ENCODE measurements around the gene C11orf71. TPM values are rescaled to one million over a fixed set of nuclear protein-coding genes. Genes with fewer than 3 reads are reported as not detected.

C11orf71 gene
- total RNA-seq, 1 donor from 2014 or later = 8.8 TPM

GRCh38 chr11:114398303-114398920 lies 1.9 kb downstream of the C11orf71 start:
- no peaks in the 10 kb centered on the region for H3K9me3 Mint-ChIP-seq
- H3K36me3 Mint-ChIP-seq = peaks cover 5% of the 10 kb centered on the region

GRCh38 chr11:114397349-114397982 lies 2.8 kb downstream of the C11orf71 start:
- no peak for TF ChIP-seq CTCF (IDR thresholded peaks at IDR 0.05; ENCODE audit: unreplicated experiment)
- no peak for DNase-seq (ENCODE audit: low spot score in 2 of 2, unreplicated experiment in 2 of 2)
- Mint-ChIP-seq H3K27ac (peak overlapping the region; percentile 17), H3K36me3 (peaks cover 3% of the 10 kb centered on the region), H3K4me3 (no peak overlapping the region), H3K9me3 (no peaks in the 10 kb centered on the region), H3K4me1 (peaks cover 33% of the 10 kb centered on the region), H3K27me3 (ENCODE audit: low read depth) (no peaks in the 10 kb centered on the region)

More at GRCh38 chr11:114398303-114398920, 1.9 kb downstream of the C11orf71 start:
- H3K4me3 Mint-ChIP-seq = peak overlapping the region; percentile 99
- H3K27me3 Mint-ChIP-seq (ENCODE audit: low read depth) = no peaks in the 10 kb centered on the region
- TF ChIP-seq CTCF (IDR thresholded peaks at IDR 0.05; ENCODE audit: unreplicated experiment) = no peak
- H3K4me1 Mint-ChIP-seq = peaks cover 36% of the 10 kb centered on the region
- H3K27ac Mint-ChIP-seq = peak overlapping the region; percentile 100
- no peak for DNase-seq (ENCODE audit: low spot score in 2 of 2, unreplicated experiment in 2 of 2)

- no peaks in the 10 kb centered on the region for H3K27me3 Mint-ChIP-seq (ENCODE audit: low read depth)
- H3K36me3 Mint-ChIP-seq = peaks cover under 1% of the 10 kb centered on the region
- peaks cover 30% of the 10 kb centered on the region for H3K4me1 Mint-ChIP-seq
- no peak overlapping the region for H3K27ac Mint-ChIP-seq
- no peak overlapping the region for H3K4me3 Mint-ChIP-seq
- no peak for TF ChIP-seq CTCF (IDR thresholded peaks at IDR 0.05; ENCODE audit: unreplicated experiment)
- DNase-seq (ENCODE audit: low spot score in 2 of 2, unreplicated experiment in 2 of 2) = no peak
- no peaks in the 10 kb centered on the region for H3K9me3 Mint-ChIP-seq
These were observed 3.4 kb downstream of the C11orf71 start for GRCh38 chr11:114396916-114397315.

GRCh38 chr11:114395736-114396135 lies 4.6 kb downstream of the C11orf71 start:
- TF ChIP-seq CTCF (IDR thresholded peaks at IDR 0.05; ENCODE audit: unreplicated experiment) = no peak
- Mint-ChIP-seq H3K27ac (no peak overlapping the region), H3K36me3 (no peaks in the 10 kb centered on the region), H3K4me1 (peaks cover 26% of the 10 kb centered on the region), H3K27me3 (ENCODE audit: low read depth) (no peaks in the 10 kb centered on the region), H3K9me3 (no peaks in the 10 kb centered on the region), H3K4me3 (no peak overlapping the region)
- DNase-seq (ENCODE audit: low spot score in 2 of 2, unreplicated experiment in 2 of 2) = no peak

GRCh38 chr11:114392735-114393667 lies 7.3 kb downstream of the C11orf71 start:
- Mint-ChIP-seq H3K9me3 (no peaks in the 10 kb centered on the region), H3K36me3 (no peaks in the 10 kb centered on the region), H3K27me3 (ENCODE audit: low read depth) (no peaks in the 10 kb centered on the region), H3K27ac (no peak overlapping the region), H3K4me1 (peaks cover 9% of the 10 kb centered on the region), H3K4me3 (no peak overlapping the region)
- no peak for DNase-seq (ENCODE audit: low spot score in 2 of 2, unreplicated experiment in 2 of 2)
- TF ChIP-seq CTCF (IDR thresholded peaks at IDR 0.05; ENCODE audit: unreplicated experiment) = no peak

Data from mesothelial cell of epicardium (in vitro differentiated cells).